Measurements from ENCODE around the gene AGAP1. TPM values are rescaled to one million over a fixed set of nuclear protein-coding genes. Genes with fewer than 3 reads are reported as not detected.

The AGAP1 gene
- total RNA-seq, 1 donor from 2014 or later: 54.7 TPM

- no peak overlapping the region for H3K4me3 Mint-ChIP-seq
- no peak for DNase-seq (ENCODE audit: low read depth, low spot score)
- no peak overlapping the region for H3K27ac Mint-ChIP-seq (ENCODE audit: unreplicated experiment)
- no peaks in the 10 kb centered on the region for H3K27me3 Mint-ChIP-seq (ENCODE audit: low read depth)
- H3K9me3 Mint-ChIP-seq: no peaks in the 10 kb centered on the region
- no peak for TF ChIP-seq CTCF (conservative IDR thresholded peaks at IDR 0.05)
- H3K4me1 Mint-ChIP-seq: peaks cover 20% of the 10 kb centered on the region
- H3K36me3 Mint-ChIP-seq (ENCODE audit: low read depth): peaks cover 2% of the 10 kb centered on the region
Observed at GRCh38 chr2:236065314-236066160, 571.7 kb downstream of the AGAP1 start.

GRCh38 chr2:236070236-236070635 is 576.4 kb downstream of the AGAP1 start:
- no peak for DNase-seq (ENCODE audit: low read depth, low spot score)
- Mint-ChIP-seq H3K36me3 (ENCODE audit: low read depth) (peaks cover 5% of the 10 kb centered on the region), H3K4me3 (no peak overlapping the region), H3K4me1 (peaks cover 6% of the 10 kb centered on the region), H3K27me3 (ENCODE audit: low read depth) (no peaks in the 10 kb centered on the region), H3K9me3 (no peaks in the 10 kb centered on the region), H3K27ac (ENCODE audit: unreplicated experiment) (peak overlapping the region; percentile 47)
- TF ChIP-seq CTCF (conservative IDR thresholded peaks at IDR 0.05): no peak

- Mint-ChIP-seq H3K27me3 (ENCODE audit: low read depth) (no peaks in the 10 kb centered on the region), H3K9me3 (no peaks in the 10 kb centered on the region), H3K27ac (ENCODE audit: unreplicated experiment) (no peak overlapping the region), H3K4me3 (no peak overlapping the region), H3K36me3 (ENCODE audit: low read depth) (peaks cover 3% of the 10 kb centered on the region), H3K4me1 (no peaks in the 10 kb centered on the region)
- DNase-seq (ENCODE audit: low read depth, low spot score): no peak
- no peak for TF ChIP-seq CTCF (conservative IDR thresholded peaks at IDR 0.05)
Observed at GRCh38 chr2:236073246-236073645, 579.4 kb downstream of the AGAP1 start.

- Mint-ChIP-seq H3K27me3 (ENCODE audit: low read depth) (no peaks in the 10 kb centered on the region), H3K36me3 (ENCODE audit: low read depth) (peaks cover 3% of the 10 kb centered on the region), H3K27ac (ENCODE audit: unreplicated experiment) (no peak overlapping the region), H3K9me3 (no peaks in the 10 kb centered on the region), H3K4me1 (no peaks in the 10 kb centered on the region), H3K4me3 (no peak overlapping the region)
- no peak for DNase-seq (ENCODE audit: low read depth, low spot score)
- TF ChIP-seq CTCF (conservative IDR thresholded peaks at IDR 0.05): no peak
Observed at GRCh38 chr2:236073867-236074655, 580.2 kb downstream of the AGAP1 start.

GRCh38 chr2:236075802-236076201 is 582.0 kb downstream of the AGAP1 start:
- Mint-ChIP-seq H3K9me3 (no peaks in the 10 kb centered on the region), H3K27ac (ENCODE audit: unreplicated experiment) (no peak overlapping the region), H3K4me3 (no peak overlapping the region), H3K27me3 (ENCODE audit: low read depth) (no peaks in the 10 kb centered on the region), H3K36me3 (ENCODE audit: low read depth) (peaks cover 7% of the 10 kb centered on the region), H3K4me1 (no peaks in the 10 kb centered on the region)
- no peak for DNase-seq (ENCODE audit: low read depth, low spot score)
- no peak for TF ChIP-seq CTCF (conservative IDR thresholded peaks at IDR 0.05)

All from neural crest cell (in vitro differentiated cells).